H9 (cell line): Measurements from ENCODE around the gene RPL19. TPM values are rescaled to one million over a fixed set of nuclear protein-coding genes. Genes with fewer than 3 reads are reported as not detected.

Experiments
- DNase-seq: peaks from one replicate; pipeline ENCODE4 v3.0.0-alpha.2; 2017
- H2AFZ ChIP-seq: one replicate; pipeline ENCODE4 v1.6.1; 2013; ENCODE audit warnings: mild to moderate bottlenecking, low read length, control low read depth, moderate library complexity
- H2AK5ac ChIP-seq: 2 replicates; pipeline ENCODE4 v1.6.1; 2013; ENCODE audit warnings: low read length, control low read depth, mixed read lengths; ENCODE audit not compliant: insufficient read length
- H2BK120ac ChIP-seq: one replicate; pipeline ENCODE4 v1.6.1; 2013; ENCODE audit warnings: low read depth, mild to moderate bottlenecking, low read length, control low read depth, inconsistent platforms; ENCODE audit not compliant: poor library complexity, severe bottlenecking
- H2BK12ac ChIP-seq: 2 replicates; pipeline ENCODE4 v1.6.1; 2013; ENCODE audit warnings: low read length, control low read depth, mixed read lengths, low read depth; ENCODE audit not compliant: insufficient read length
- H2BK15ac ChIP-seq: 2 replicates; pipeline ENCODE4 v1.6.1; 2013; ENCODE audit warnings: low read depth, low read length, control low read depth
- H2BK20ac ChIP-seq: one replicate; pipeline ENCODE4 v1.6.1; 2013; ENCODE audit warnings: low read depth, mild to moderate bottlenecking, low read length, control low read depth, inconsistent platforms; ENCODE audit not compliant: poor library complexity, severe bottlenecking
- H2BK5ac ChIP-seq: 2 replicates; pipeline ENCODE4 v1.6.1; 2013; ENCODE audit warnings: low read length, control low read depth, mixed read lengths; ENCODE audit not compliant: insufficient read length
- H3K14ac ChIP-seq: 2 replicates; pipeline ENCODE4 v1.6.1; 2013; ENCODE audit warnings: low read length, control low read depth; ENCODE audit not compliant: insufficient read depth
- H3K18ac ChIP-seq: 2 replicates; pipeline ENCODE4 v1.6.1; 2013; ENCODE audit warnings: low read depth, mild to moderate bottlenecking, mixed read lengths, low read length, control low read depth; ENCODE audit not compliant: insufficient read length
- H3K23ac ChIP-seq: 2 replicates; pipeline ENCODE4 v1.6.1; 2013; ENCODE audit warnings: low read length, control low read depth, mixed read lengths, low read depth; ENCODE audit not compliant: insufficient read length
- H3K23me2 ChIP-seq: 2 replicates; pipeline ENCODE4 v1.6.1; 2013; ENCODE audit warnings: low read depth, mild to moderate bottlenecking, mixed read lengths, low read length, control low read depth; ENCODE audit not compliant: insufficient read length, poor library complexity, severe bottlenecking
- H3K27ac ChIP-seq: 2 replicates; pipeline ENCODE4 v1.5.1; 2013; ENCODE audit warnings: low read length, control low read depth, mixed read lengths, low read depth; ENCODE audit not compliant: insufficient read length
- H3K27me3 ChIP-seq: 2 replicates; pipeline ENCODE4 v1.6.1; 2013; ENCODE audit warnings: low read length, control low read depth, inconsistent platforms; ENCODE audit not compliant: insufficient read depth
- H3K4ac ChIP-seq: 2 replicates; pipeline ENCODE4 v1.6.1; 2013; ENCODE audit warnings: low read depth, mild to moderate bottlenecking, control low read depth, inconsistent platforms, low read length, moderate library complexity
- H3K4me1 ChIP-seq: 2 replicates; pipeline ENCODE4 v1.6.1; 2013; ENCODE audit warnings: low read length, control low read depth, inconsistent platforms; ENCODE audit not compliant: insufficient read depth
- H3K4me2 ChIP-seq: 2 replicates; pipeline ENCODE4 v1.6.1; 2013; ENCODE audit warnings: low read length, control low read depth, mixed read lengths; ENCODE audit not compliant: insufficient read length, insufficient read depth
- H3K56ac ChIP-seq: 2 replicates; pipeline ENCODE4 v1.6.1; 2013; ENCODE audit warnings: low read depth, mild to moderate bottlenecking, mixed read lengths, low read length, control low read depth; ENCODE audit not compliant: insufficient read length
- H3K79me1 ChIP-seq: 2 replicates; pipeline ENCODE4 v1.6.1; 2013; ENCODE audit warnings: low read depth, mild to moderate bottlenecking, moderate library complexity, low read length, control low read depth, inconsistent platforms; ENCODE audit not compliant: insufficient read depth, poor library complexity, severe bottlenecking
- H3K79me2 ChIP-seq: 2 replicates; pipeline ENCODE4 v1.6.1; 2013; ENCODE audit warnings: low read length, control low read depth, inconsistent platforms; ENCODE audit not compliant: insufficient read depth
- H3K9ac ChIP-seq: 2 replicates; pipeline ENCODE4 v1.6.1; 2013; ENCODE audit warnings: low read length, control low read depth, mixed read lengths; ENCODE audit not compliant: insufficient read length; ENCODE audit errors: extremely low read depth
- H3K9me3 ChIP-seq: one replicate; pipeline ENCODE4 v1.6.1; 2013; ENCODE audit warnings: low read depth, low read length, inconsistent platforms; ENCODE audit not compliant: control insufficient read depth
- H3T11ph ChIP-seq: one replicate; pipeline ENCODE4 v1.6.1; 2013; ENCODE audit warnings: mild to moderate bottlenecking, low read length, control low read depth, inconsistent platforms
- H4K20me1 ChIP-seq: one replicate; pipeline ENCODE4 v1.6.1; 2013; ENCODE audit not compliant: control insufficient read depth, insufficient read length, insufficient read depth
- H4K5ac ChIP-seq: 2 replicates; pipeline ENCODE4 v1.6.1; 2013; ENCODE audit warnings: low read depth, mild to moderate bottlenecking, mixed read lengths, low read length, control low read depth; ENCODE audit not compliant: insufficient read length
- H4K8ac ChIP-seq: replicated peaks from 2 replicates; pipeline ENCODE4 v1.6.1; 2013; ENCODE audit warnings: low read length, control low read depth, mixed read lengths, low read depth; ENCODE audit not compliant: insufficient read length
- H4K91ac ChIP-seq: 2 replicates; pipeline ENCODE4 v1.6.1; 2013; ENCODE audit warnings: low read depth, mild to moderate bottlenecking, moderate library complexity, mixed read lengths, low read length, control low read depth; ENCODE audit not compliant: insufficient read length
- H3K27ac Mint-ChIP-seq, 3 experiments: 2 replicates in 2 of 3; 3 replicates in 1 of 3; pipeline ENCODE4 v1.8.0; 2020 to 2021; ENCODE audit warnings: mixed read lengths in 3 of 3, mild to moderate bottlenecking in 1 of 3, moderate library complexity in 1 of 3
- H3K27me3 Mint-ChIP-seq: 2 replicates; pipeline ENCODE4 v1.8.0; 2021; ENCODE audit warnings: low read depth, mild to moderate bottlenecking, moderate library complexity, mixed read lengths
- H3K36me3 Mint-ChIP-seq, 3 experiments: 2 replicates in 2 of 3; 3 replicates in 1 of 3; pipeline ENCODE4 v1.8.0; 2020 to 2021; ENCODE audit warnings: low read depth in 3 of 3, mixed read lengths in 3 of 3; ENCODE audit not compliant: insufficient read depth in 1 of 3
- H3K4me1 Mint-ChIP-seq, 2 experiments: 2 replicates each; pipeline ENCODE4 v1.8.0; 2020; ENCODE audit warnings: mixed read lengths in 2 of 2
- H3K4me3 Mint-ChIP-seq, 2 experiments: 2 replicates in 1 of 2; 3 replicates in 1 of 2; pipeline ENCODE4 v1.8.0; 2020 to 2021; ENCODE audit warnings: mild to moderate bottlenecking in 2 of 2, mixed read lengths in 2 of 2, moderate library complexity in 1 of 2
- H3K9me3 Mint-ChIP-seq, 2 experiments: 2 replicates in 1 of 2; 3 replicates in 1 of 2; pipeline ENCODE4 v1.8.0; 2020; ENCODE audit warnings: mild to moderate bottlenecking in 2 of 2, mixed read lengths in 2 of 2, moderate library complexity in 1 of 2
- CTCF ChIP-seq: fragments of 200-600 bp; sonication (generic); conservative IDR thresholded peaks from 3 replicates; pipeline ENCODE4 v1.8.0; 2021; ENCODE audit warnings: antibody characterized with exemption, mild to moderate bottlenecking
- WGBS: extraction: QIAGEN DNeasy Blood & Tissue Kit; methylation state at CpG from one replicate; pipeline ENCODE4 v1.1.7; 2013; ENCODE audit warnings: missing lambda C conversion rate, low lambda C conversion rate, mixed read lengths; ENCODE audit not compliant: insufficient read length; ENCODE audit errors: extremely low coverage; 5-methylcytosine and 5-hydroxymethylcytosine counted together
- total RNA-seq: library from RNA; stranded (reverse); gene quantifications from 2 replicates; pipeline ENCODE4 v1.2.1, GENCODE V29; 2021

RPL19 gene
- total RNA-seq, 1 experiment from 2014 or later = 2,038 TPM

GRCh38 chr17:39155654-39156053, 44.4 kb upstream of the RPL19 start:
- Mint-ChIP-seq H3K4me1 (peaks cover 12 to 28% of the 10 kb centered on the region in 2 experiments), H3K27ac (no peak overlapping the region), H3K27me3 (peaks cover 28% of the 10 kb centered on the region), H3K9me3 (peaks cover 6 to 9% of the 10 kb centered on the region in 2 experiments; a peak in 3 of 5 replicates), H3K36me3 (peaks cover 0 to 5% (median 0%) of the 10 kb centered on the region in 3 experiments; a peak in 1 of 7 replicates), H3K4me3 (peak overlapping the region; percentile 63 to 94)
- no peak overlapping the region for H3K14ac ChIP-seq
- no peak overlapping the region for H2AK5ac ChIP-seq
- H3K23ac ChIP-seq = no peak overlapping the region
- no peak overlapping the region for H3K4me2 ChIP-seq
- no peak overlapping the region for H2BK5ac ChIP-seq
- H4K8ac ChIP-seq = no peak overlapping the region
- no peak overlapping the region for H4K5ac ChIP-seq
- no peak overlapping the region for H3K56ac ChIP-seq
- no peaks in the 10 kb centered on the region for H3K79me2 ChIP-seq
- H2BK12ac ChIP-seq = no peak overlapping the region
- H4K20me1 ChIP-seq = no peaks in the 10 kb centered on the region
- DNase-seq = no peak
- no peak overlapping the region for H4K91ac ChIP-seq
- H2BK20ac ChIP-seq = no peak overlapping the region
- H3K4ac ChIP-seq = no peak overlapping the region
- TF ChIP-seq CTCF = no peak
- H2BK15ac ChIP-seq = no peak overlapping the region
- no peaks in the 10 kb centered on the region for H3K9me3 ChIP-seq
- H3K79me1 ChIP-seq = no peaks in the 10 kb centered on the region
- H3K18ac ChIP-seq = no peak overlapping the region
- H2BK120ac ChIP-seq = no peak overlapping the region
- no peaks in the 10 kb centered on the region for H3K4me1 ChIP-seq
- peaks cover 3% of the 10 kb centered on the region; the same call in 1 of the 2 replicates for H3K27me3 ChIP-seq
- H3K9ac ChIP-seq = no peak overlapping the region
- no peak overlapping the region for H2AFZ ChIP-seq
- no CpG with 5 or more reads among the region's 2 CpGs for WGBS
- H3K27ac ChIP-seq = no peak overlapping the region
- H3T11ph ChIP-seq = no peak overlapping the region
- H3K23me2 ChIP-seq = peaks cover 17% of the 10 kb centered on the region
